NCI-H146 treated with DMSO at 0.1 percent for 48 hours (cell line): ENCODE data around the gene ZNF700.
"Not testable (repeated sequence)": the region's sequence is repeated elsewhere in the genome, so short reads cannot be mapped to it uniquely, and the experiment has no call there.

Experiments
- DNase-seq: peaks from one replicate; lab custom pipeline; 2025; ENCODE audit not compliant: unreplicated experiment; lab: John Stamatoyannopoulos, UW

ZNF700 gene

GRCh38 chr19:11938383-11938782 is 13.5 kb downstream of the ZNF700 start:
- not testable (repeated sequence) for DNase-seq

- DNase-seq, result not testable (repeated sequence)
Observed at GRCh38 chr19:11941361-11941887, 16.5 kb downstream of the ZNF700 start.

- no peak for DNase-seq
Observed at GRCh38 chr19:11942008-11942842, 17.3 kb downstream of the ZNF700 start.

- DNase-seq, result no peak
Observed at GRCh38 chr19:11942843-11943108, 17.9 kb downstream of the ZNF700 start.

GRCh38 chr19:11944656-11945055 is 19.7 kb downstream of the ZNF700 start:
- DNase-seq, result no peak

- no peak for DNase-seq
Observed at GRCh38 chr19:11948646-11949045, 23.7 kb downstream of the ZNF700 start.

GRCh38 chr19:11949201-11949600 is 24.3 kb downstream of the ZNF700 start:
- no peak for DNase-seq

- not testable (repeated sequence) for DNase-seq
Observed at GRCh38 chr19:11949614-11950080, 24.7 kb downstream of the ZNF700 start.

- no peak for DNase-seq
Observed at GRCh38 chr19:11950312-11950711, 25.4 kb downstream of the ZNF700 start.

GRCh38 chr19:11963566-11964355 is 38.9 kb downstream of the ZNF700 start:
- peak; percentile 65 for DNase-seq

GRCh38 chr19:11964496-11964857 is 39.6 kb downstream of the ZNF700 start:
- no peak for DNase-seq

GRCh38 chr19:11964858-11965645 is 40.1 kb downstream of the ZNF700 start, which contains the start of gene ZNF763:
Gene ZNF763, plus strand, starts transcription at chr19:11965040. Its CDS starts 169 bp downstream, at chr19:11965209.
- DNase-seq, result peak; percentile 88

- DNase-seq, result no peak
Observed at GRCh38 chr19:11970174-11970573, 45.3 kb downstream of the ZNF700 start.

GRCh38 chr19:11971041-11971440 is 46.1 kb downstream of the ZNF700 start:
- DNase-seq, result no peak

GRCh38 chr19:11973019-11973810 is 48.3 kb downstream of the ZNF700 start:
- DNase-seq, result no peak

GRCh38 chr19:11978492-11979100 is 53.7 kb downstream of the ZNF700 start:
- DNase-seq, result no peak

- no peak for DNase-seq
Observed at GRCh38 chr19:11979527-11979926, 54.6 kb downstream of the ZNF700 start.

GRCh38 chr19:11982526-11982925 is 57.6 kb downstream of the ZNF700 start:
- no peak for DNase-seq

GRCh38 chr19:11984986-11985385 is 60.1 kb downstream of the ZNF700 start:
- peak; percentile 69 for DNase-seq

GRCh38 chr19:11986754-11987153 is 61.8 kb downstream of the ZNF700 start:
- no peak for DNase-seq
